Activated CD4-positive, CD25-positive, alpha-beta regulatory T cell treated with anti-CD3 and anti-CD28 coated beads, Interleukin-2, amount 50 U/mL, for 16 hours (primary cell): ENCODE data around the gene STRADB.
"Not testable (repeated sequence)": the region's sequence is repeated elsewhere in the genome, so short reads cannot be mapped to it uniquely, and the experiment has no call there.

Source experiments
- DNase-seq: peaks from one replicate; pipeline ENCODE4 v3.0.0-alpha.2; 2020; ENCODE audit warnings: low read depth, low spot score

STRADB gene

GRCh38 chr2:201467666-201468065 lies 16.1 kb downstream of the STRADB start:
- DNase-seq: no peak

DNA sequence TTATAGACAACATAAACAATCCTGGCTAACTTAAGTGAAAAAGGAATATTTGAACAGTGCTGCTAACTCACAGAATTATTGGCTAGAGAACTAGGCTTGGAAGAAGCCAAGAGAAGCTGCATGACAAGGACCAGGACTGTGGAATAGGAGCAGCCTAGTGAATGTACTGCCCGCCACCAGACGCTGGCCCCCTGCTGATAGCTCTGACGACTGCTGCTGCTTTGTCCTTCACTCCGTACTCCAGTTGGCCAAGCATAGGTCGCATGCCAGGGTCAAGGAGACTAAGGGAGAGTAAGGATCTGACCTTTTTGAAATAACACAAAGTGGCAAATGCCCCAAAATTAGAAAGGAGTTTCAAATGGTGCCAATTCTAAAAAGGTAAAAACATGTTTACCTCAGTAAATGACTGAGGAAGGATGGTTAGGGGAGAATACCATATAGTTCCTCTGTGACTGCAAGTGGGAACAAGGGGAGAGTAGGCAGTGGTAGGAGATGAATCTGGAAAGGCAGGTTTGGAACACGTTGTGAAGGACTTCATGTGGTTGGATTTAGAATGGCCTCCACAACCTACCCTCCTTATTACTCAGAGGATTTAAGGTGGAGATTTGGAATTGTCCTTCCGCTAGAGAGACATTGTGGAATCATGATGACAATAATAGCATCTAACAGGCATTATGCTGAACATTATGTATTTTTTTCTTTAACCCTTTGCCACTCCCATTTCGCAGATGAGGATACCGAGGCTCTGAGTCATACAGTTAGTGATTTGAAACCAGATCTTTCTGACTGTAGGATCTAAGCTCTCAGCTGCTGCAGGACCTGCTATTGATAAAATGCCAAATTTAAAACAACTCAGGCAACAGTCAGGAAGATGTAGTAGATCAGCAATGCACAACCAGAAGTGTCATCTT lies 19.5 kb downstream of the STRADB start:
- no peak for DNase-seq

- no peak for DNase-seq
Observed at GRCh38 chr2:201471732-201472393, 20.3 kb downstream of the STRADB start.

DNA sequence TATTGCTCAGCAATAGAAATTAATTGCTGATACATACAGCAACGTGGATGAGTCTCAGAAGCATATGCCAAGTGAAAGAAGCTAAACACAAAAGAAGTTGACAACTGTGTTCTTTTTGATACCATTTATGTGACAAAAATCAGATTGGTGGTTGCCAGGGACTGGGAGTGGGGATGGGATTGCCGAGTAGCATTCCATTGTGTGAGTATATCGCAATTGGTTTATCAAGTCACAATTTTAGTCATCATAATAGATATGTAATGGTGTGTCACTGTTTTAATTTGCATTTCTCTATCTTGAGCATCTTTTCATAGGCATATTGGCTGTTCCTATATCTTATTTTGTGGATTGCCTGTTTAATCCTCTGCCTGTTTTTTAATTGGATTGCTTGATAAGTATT lies 20.9 kb downstream of the STRADB start:
- no peak for DNase-seq

GRCh38 chr2:201482543-201482942 lies 31.0 kb downstream of the STRADB start:
- no peak for DNase-seq

- no peak for DNase-seq
Observed at GRCh38 chr2:201483342-201483741, 31.8 kb downstream of the STRADB start.

- not testable (repeated sequence) for DNase-seq
Observed at GRCh38 chr2:201483758-201484157, 32.2 kb downstream of the STRADB start.

DNA sequence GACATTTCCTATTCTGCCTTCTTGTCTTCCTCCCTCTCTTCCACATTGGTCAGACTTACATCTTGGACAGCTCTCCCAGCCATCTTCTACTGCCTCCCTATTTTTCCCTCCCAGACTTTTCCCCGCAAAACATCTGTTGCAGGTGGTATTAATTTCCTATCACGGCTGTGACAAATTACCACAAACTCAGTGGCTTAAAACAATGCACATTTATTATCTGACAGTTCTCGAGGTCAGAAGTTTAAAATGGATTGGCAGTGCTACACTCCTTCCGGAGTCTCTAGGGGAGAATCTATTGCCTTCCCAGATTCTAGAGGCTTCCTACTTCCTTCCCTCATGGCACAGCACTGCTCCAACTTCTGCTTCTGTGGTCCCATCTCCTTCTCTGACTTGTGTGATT lies 33.3 kb downstream of the STRADB start:
- no peak for DNase-seq

- DNase-seq: no peak
Observed at GRCh38 chr2:201490291-201490690, 38.8 kb downstream of the STRADB start.

GRCh38 chr2:201496785-201497184 lies 45.2 kb downstream of the STRADB start:
- DNase-seq: no peak

DNA sequence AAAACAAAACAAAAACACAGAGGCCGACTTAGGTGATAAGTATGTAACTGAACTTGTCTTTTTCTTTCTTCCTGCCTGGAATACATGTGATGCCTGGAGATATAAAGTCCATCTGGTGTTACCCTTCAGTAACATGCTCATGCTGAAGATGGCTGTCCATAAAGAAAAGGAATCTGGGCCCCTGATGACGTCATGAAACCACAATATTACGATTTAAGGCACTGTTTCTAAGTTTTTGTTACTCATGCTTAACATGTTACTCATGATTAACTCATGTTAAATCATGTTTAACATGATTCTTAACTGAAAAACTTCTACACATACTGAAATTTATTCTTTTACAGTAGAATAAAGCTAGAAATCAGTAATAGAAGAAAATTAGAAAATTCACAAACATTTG lies 49.0 kb downstream of the STRADB start:
- no peak for DNase-seq

- DNase-seq: no peak
Observed at GRCh38 chr2:201502713-201503112, 51.2 kb downstream of the STRADB start.

DNA sequence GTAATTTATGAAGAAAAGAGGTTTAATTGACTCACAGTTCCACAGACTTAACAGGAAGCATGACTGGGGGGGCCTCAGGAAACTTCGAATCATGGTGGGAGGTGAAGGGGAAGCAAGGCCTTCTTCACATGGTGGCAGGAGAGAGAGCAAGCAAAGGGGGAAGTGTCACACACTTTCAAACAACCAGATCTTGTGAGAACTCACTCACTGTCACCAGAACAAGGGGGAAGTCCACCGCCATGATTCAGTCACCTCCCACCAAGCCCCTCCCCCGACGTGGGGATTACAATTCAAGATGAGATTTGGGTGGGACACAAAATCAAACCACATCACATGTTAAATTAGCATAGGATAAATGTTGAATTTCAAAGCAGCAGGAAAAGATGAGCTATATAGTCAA lies 56.2 kb downstream of the STRADB start:
- no peak for DNase-seq

GRCh38 chr2:201513271-201513670 lies 61.7 kb downstream of the STRADB start:
- no peak for DNase-seq

- no peak for DNase-seq
Observed at GRCh38 chr2:201515573-201516246, 64.2 kb downstream of the STRADB start.

GRCh38 chr2:201517094-201517493 lies 65.6 kb downstream of the STRADB start:
- DNase-seq: no peak

GRCh38 chr2:201520201-201520600 lies 68.7 kb downstream of the STRADB start:
- DNase-seq: no peak

- no peak for DNase-seq
Observed at GRCh38 chr2:201522965-201523364, 71.4 kb downstream of the STRADB start.

DNA sequence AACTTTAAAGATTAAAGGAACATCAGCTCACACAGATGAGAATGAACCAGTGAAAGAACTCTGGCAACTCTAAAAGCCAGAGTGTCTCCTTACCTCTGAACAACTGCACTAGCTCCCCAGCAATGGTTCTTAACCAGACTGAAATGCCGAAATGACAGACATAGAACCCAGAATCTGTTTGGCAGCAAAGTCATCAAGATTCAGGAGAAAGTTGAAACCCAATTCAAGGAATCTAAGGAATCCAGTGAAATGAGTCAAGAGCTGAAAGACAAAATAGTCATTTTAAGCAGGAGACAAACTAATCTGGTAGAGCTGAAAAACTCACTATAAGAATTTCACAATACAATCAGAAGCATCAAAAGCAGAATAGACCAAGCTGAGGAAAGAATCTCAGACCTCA lies 72.0 kb downstream of the STRADB start:
- DNase-seq: no peak
